ENCODE data around the gene LENG1.

- no peak for TF ChIP-seq TARDBP (IDR thresholded peaks at IDR 0.05)
- TF ChIP-seq SP1 (IDR thresholded peaks at IDR 0.05), result no peak
- no peak for TF ChIP-seq ELF4 (IDR thresholded peaks at IDR 0.05)
- no peak for TF ChIP-seq FOXM1 (IDR thresholded peaks at IDR 0.05; ENCODE audit: borderline replicate concordance)
- TF ChIP-seq FOXA1 (IDR thresholded peaks at IDR 0.05), result no peak
- TF ChIP-seq ARNT (IDR thresholded peaks at IDR 0.05), result no peak
- no peak for TF ChIP-seq FOXK2 (IDR thresholded peaks at IDR 0.05)
- no peak for TF ChIP-seq ZNF384 (IDR thresholded peaks at IDR 0.05)
- no peak for TF ChIP-seq LEF1 (IDR thresholded peaks at IDR 0.05; ENCODE audit: borderline replicate concordance)
- no peak for TF ChIP-seq SUZ12 (IDR thresholded peaks at IDR 0.05)
- TF ChIP-seq BHLHE40 (IDR thresholded peaks at IDR 0.05; ENCODE audit: borderline replicate concordance), result no peak
- TF ChIP-seq CTBP1 (IDR thresholded peaks at IDR 0.05; ENCODE audit: borderline replicate concordance), result no peak
- no peak for TF ChIP-seq HDGF (IDR thresholded peaks at IDR 0.05; ENCODE audit: borderline replicate concordance)
- no peak for TF ChIP-seq NFRKB (IDR thresholded peaks at IDR 0.05)
These were observed 45.0 kb downstream of the LENG1 start for GRCh38 chr19:54114340-54115108.

Data from HEK293T (cell line).